ENCODE measurements around the gene HYAL3.
"Not testable (repeated sequence)": the region's sequence is repeated elsewhere in the genome, so short reads cannot be mapped to it uniquely, and the experiment has no call there.

The HYAL3 gene

DNA sequence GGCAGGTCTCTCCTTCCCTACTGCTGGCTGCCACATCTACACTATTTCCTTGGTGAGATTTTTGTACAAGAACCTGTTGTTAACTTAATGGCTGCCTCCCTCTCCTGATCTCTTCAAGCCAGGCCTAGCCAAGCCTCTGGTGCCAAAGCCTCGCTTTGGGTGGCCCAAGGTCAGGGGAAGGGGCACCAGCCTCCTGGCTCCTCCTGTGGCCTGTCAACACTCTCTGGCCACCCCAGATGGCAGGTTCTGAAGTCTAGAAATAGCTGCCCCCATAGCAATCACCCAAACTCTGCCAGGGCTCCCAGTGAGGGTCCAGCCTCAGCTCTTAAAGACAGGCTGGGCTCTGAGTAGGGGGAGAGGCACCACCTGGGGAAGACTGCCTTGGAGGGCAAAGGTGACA, 11.9 kb downstream of the HYAL3 start:
- TF ChIP-seq, protein P1, sequence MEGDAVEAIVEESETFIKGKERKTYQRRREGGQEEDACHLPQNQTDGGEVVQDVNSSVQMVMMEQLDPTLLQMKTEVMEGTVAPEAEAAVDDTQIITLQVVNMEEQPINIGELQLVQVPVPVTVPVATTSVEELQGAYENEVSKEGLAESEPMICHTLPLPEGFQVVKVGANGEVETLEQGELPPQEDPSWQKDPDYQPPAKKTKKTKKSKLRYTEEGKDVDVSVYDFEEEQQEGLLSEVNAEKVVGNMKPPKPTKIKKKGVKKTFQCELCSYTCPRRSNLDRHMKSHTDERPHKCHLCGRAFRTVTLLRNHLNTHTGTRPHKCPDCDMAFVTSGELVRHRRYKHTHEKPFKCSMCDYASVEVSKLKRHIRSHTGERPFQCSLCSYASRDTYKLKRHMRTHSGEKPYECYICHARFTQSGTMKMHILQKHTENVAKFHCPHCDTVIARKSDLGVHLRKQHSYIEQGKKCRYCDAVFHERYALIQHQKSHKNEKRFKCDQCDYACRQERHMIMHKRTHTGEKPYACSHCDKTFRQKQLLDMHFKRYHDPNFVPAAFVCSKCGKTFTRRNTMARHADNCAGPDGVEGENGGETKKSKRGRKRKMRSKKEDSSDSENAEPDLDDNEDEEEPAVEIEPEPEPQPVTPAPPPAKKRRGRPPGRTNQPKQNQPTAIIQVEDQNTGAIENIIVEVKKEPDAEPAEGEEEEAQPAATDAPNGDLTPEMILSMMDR (IDR thresholded peaks at IDR 0.05; ENCODE audit: insufficient read depth, missing control alignments) = no peak
- FAIRE-seq = no peak
- no peak for DNase-seq (ENCODE audit: insufficient read length, low spot score)

DNA sequence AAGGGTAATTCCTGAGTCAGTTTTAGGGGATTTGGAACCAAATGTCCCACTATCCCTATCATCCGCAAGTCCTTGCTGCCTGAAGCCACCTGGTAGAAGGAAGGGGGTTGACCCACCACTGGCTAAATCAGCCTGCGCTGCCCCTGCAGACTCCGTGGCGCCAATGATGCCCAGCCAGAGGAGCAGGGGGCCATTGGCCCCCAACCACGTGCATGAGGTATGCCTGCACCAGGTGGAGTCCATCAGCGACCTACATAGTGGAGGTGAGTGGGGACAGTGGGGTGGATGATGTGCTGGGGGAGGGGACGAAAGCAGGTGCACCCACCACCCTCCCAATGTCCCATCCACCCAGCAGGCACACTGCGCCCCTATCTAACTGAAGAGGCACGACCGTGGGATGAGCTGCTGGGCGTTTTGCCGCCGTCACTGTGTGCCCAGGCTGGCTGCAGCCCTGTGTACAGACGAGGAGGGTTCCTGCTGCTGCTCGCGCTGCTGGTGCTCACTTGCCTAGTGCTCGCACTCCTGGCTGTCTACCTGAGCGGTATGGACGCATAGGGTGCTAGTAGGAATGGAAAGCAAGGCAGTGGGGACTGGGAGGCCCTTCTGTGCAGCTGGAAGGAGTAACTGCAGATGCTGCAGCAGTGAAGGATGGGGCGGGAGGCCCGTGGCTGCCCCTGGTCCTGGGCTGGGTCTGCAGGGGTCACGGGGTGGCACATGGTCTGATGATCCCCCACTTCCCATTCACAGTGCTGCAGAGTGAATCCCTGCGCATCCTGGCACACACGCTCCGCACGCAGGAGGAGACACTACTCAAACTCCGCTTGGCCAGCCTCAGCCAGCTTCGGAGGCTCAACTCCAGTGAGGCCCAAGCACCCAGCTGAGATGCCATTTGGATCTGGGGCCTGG, 12.6 kb downstream of the HYAL3 start:
- TF ChIP-seq, protein P1 (IDR thresholded peaks at IDR 0.05; ENCODE audit: insufficient read depth, missing control alignments) = no peak
- no peak for FAIRE-seq

DNA sequence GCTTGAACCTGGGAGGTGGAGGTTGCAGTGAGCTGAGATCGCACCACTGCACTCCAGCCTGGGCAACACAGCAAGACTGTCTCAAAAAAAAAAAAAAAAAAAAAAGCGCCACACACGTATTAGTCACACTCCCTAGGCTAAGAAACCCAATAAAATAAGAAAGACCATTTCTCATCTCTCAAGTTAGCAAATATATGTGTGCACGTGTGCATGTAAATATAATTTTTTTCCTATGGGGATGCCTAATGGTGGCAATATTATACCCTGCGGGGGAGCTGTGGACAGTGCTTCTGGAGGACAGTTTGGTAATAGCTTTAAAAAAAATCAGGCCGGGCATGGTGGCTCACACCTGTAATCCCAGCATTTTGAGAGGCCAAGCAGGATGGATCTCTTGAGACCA, 15.1 kb downstream of the HYAL3 start:
- FAIRE-seq; DNase-seq (ENCODE audit: insufficient read length, low spot score): not testable (repeated sequence)

More for the DNA sequence above, 12.6 kb downstream of the HYAL3 start:
- no peak for DNase-seq (ENCODE audit: insufficient read length, low spot score)

DNA sequence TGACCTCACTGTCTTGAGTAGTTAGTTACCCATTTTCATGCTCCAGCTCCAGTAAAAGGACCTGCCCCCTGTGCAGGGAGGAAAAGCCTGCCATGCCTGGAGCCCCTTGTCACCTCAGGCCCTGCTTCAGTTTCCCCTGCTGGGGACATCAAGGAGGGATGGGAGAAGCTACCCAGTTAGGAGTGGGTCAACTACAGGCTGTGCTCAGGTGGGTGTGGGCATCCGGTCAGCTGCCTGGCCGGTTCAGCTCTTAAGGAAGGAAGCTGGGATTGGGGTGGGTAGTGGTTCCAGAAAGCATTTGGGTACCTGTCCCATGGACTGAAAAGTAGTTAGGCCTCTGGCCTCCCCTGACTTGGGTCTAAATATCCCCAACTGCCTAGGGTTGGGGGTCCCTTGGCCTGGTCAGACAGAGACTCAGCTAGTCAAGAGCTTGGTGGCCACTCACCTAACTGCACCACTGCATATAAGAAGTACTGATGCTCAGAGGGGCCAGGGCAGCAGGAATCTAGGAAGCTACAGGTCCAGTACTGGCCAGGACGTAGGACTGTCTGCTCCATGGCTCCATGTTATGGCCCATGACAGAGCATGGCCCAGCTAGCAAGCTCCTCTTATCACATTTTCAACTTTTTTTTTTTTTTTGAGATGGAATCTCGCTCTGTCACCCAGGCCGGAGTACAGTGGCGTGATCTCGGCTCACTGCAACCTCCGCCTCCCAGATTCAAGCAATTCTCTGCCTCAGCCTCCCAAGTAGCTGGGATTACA, 19.8 kb downstream of the HYAL3 start:
- DNase-seq (ENCODE audit: insufficient read length, low spot score) (no peak), FAIRE-seq (no peak)
- TF ChIP-seq, protein P1 (IDR thresholded peaks at IDR 0.05; ENCODE audit: insufficient read depth, missing control alignments) = no peak

DNA sequence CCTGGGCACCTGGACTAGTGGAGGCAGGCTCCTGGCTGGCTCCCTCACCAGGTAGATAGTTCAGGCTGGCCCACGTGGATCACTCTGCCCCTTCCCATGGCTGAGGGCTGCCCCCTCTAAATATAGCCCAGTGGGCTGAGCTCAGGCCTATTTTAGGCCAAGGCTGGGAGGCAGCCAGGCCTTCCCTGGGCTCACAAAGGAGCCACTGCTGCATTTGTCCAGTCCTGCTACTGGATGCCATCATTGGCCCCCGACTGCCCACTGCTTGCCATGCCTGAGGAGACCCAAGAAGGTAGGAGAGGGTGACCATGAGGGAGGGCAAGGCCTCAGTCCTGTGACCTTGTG, 20.4 kb downstream of the HYAL3 start, which contains the start of gene LSMEM2:
Gene LSMEM2, plus strand, starts transcription at position 208 of the 345 bp plus-strand sequence. Its CDS starts 27 bp downstream, at position 235.
- TF ChIP-seq, protein P1 (IDR thresholded peaks at IDR 0.05; ENCODE audit: insufficient read depth, missing control alignments) = no peak
- FAIRE-seq (no peak), DNase-seq (ENCODE audit: insufficient read length, low spot score) (no peak)

DNA sequence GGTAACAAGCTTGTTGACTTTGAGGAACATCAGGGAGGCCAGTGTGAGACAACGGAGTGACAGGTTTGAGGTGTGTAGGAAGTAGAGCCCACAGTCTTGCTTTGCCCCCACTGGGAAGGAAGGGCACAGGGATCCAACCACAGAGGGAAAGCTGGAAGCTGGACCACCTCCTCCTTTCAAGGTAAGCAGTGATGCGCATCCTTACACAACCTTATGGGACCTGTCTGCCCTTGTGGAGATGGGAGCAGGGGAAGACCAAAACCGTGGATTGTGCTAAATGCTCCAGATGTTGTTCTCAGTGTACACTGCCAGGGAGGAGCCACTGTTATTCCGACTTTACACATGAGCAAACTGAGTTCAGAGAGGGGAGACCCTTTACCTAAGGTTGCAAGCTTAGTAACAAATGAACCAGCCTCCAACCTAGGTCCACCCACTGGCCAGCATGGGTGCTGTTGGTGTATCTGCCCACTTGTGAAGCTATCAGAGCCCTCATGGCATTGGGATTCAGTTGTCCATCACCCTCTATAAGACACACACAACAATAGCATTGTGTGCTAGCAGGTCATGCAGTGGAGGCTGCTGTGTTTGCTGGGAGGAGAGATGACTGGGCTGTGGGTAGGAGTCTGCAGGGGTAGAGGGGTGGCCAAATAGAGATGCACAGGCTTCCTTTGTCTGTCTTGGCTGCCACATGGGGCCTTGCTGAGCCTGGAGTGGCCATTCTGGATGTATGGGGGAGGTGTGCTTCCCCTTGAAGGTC, 20.9 kb downstream of the HYAL3 start:
- DNase-seq (ENCODE audit: insufficient read length, low spot score) (no peak), FAIRE-seq (no peak)
- TF ChIP-seq, protein P1 (IDR thresholded peaks at IDR 0.05; ENCODE audit: insufficient read depth, missing control alignments) = no peak

DNA sequence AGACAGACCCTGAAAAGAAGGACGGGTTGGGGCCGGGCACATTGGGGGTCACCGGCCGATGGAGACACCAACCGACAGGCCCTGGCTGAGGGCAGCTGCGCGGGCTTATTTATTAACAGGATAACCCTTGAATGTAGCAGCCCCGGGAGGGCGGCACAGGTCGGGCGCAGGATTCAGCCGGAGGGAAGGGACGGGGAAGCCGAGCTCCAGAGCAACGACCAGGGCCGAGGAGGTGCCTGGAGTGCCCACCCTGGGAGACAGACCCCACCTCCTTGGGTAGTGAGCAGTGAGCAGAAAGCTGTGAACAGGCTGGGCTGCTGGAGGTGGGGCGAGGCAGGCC, 22.5 kb downstream of the HYAL3 start:
- FAIRE-seq (no peak), DNase-seq (ENCODE audit: insufficient read length, low spot score) (no peak)
- TF ChIP-seq, protein P1 (IDR thresholded peaks at IDR 0.05; ENCODE audit: insufficient read depth, missing control alignments) = no peak
